Stimulated activated CD8-positive, alpha-beta memory T cell treated with anti-CD3 and anti-CD28 coated beads, Interleukin-4, amount 100 ng/mL, for 4 hours (primary cell): ENCODE results near the gene ELAVL2.

Experiments used
- DNase-seq, 2 donors: peaks; one replicate each; pipeline ENCODE4 v3.0.0-alpha.2; 2020; ENCODE audit warnings: low read depth in 2 of 2, low spot score in 1 of 2

ELAVL2 gene

DNA sequence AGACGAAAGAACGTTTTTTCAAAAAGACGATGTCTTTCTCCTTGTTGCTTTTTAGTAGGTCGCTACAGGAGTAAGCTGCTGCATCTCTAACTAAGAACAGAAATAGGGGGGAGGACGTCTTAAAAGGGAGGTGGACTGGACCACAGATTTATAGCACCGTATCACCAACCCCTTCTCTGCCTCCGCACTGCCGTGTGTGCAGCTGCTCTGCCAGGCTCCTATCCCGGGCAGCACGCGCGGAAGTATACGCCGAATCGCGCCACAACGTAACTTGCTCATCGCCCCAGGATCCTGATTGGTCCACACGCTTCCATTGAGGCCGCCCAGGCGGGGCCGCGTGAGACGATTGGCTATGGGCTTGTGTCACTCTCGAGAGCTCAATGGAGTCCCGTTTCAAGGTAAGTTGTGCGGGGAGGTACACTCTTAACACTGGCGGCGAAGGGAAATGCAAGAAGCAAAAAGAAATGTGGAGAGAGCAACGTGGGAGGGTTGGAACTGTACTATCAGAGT lies at the start of gene ELAVL2:
Gene ELAVL2, minus strand, starts transcription at position 121 of the 510 bp plus-strand sequence. CDS start 64,006 bp downstream, outside the sequence.
- no peak for DNase-seq

DNA sequence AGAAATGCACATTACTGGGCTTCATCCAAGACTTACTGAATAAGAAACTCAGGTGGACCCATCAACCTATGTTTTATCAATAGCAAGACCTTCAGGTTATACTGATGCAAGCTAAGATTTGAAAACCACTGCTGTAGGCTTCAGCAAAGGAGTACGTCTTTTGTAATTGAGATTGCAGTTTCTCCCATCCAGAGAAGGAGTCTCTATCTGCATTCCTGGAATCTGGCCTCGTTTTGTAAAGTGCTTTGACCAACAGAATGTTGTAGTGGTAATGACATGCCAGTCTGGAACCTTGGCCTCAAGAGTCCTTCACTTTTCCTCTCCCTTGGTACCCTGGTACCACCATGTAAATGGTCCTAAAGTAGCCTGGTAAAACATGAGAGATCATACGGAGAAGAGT lies 32.2 kb upstream of the ELAVL2 start:
- no peak for DNase-seq

DNA sequence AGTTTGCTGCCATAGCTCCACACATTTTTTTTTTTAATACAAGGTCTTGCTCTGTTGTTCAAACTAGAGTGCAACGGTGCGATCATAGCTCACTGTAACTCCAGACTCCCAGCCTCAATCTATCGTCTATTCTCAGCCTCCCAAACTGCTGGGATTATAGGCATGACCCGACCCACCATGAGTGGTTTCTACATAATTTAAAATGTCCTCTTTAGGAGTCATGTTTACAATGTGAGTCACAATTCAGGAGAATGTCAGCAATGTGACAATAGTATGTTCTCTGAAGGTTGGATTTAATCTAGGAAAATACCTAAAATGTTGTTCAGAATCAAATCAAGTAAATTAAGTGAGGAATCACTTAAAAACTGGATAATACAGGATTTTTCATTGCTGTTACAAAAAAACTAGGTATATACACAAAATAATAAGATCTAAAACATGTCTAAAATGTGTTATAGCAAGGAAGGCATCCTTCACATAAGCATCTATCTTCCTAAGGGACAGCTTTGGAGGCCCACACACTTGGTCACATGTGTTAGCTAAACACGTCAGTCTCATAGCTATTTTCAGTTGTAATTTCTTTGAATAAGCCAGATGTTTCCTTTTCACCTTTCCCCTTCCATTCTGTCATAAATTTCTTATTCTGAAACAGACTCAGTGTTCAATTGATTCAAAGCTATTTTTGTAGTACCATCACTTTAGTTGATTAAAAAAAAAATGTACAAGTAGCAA lies 30.0 kb upstream of the ELAVL2 start:
- no peak for DNase-seq

DNA sequence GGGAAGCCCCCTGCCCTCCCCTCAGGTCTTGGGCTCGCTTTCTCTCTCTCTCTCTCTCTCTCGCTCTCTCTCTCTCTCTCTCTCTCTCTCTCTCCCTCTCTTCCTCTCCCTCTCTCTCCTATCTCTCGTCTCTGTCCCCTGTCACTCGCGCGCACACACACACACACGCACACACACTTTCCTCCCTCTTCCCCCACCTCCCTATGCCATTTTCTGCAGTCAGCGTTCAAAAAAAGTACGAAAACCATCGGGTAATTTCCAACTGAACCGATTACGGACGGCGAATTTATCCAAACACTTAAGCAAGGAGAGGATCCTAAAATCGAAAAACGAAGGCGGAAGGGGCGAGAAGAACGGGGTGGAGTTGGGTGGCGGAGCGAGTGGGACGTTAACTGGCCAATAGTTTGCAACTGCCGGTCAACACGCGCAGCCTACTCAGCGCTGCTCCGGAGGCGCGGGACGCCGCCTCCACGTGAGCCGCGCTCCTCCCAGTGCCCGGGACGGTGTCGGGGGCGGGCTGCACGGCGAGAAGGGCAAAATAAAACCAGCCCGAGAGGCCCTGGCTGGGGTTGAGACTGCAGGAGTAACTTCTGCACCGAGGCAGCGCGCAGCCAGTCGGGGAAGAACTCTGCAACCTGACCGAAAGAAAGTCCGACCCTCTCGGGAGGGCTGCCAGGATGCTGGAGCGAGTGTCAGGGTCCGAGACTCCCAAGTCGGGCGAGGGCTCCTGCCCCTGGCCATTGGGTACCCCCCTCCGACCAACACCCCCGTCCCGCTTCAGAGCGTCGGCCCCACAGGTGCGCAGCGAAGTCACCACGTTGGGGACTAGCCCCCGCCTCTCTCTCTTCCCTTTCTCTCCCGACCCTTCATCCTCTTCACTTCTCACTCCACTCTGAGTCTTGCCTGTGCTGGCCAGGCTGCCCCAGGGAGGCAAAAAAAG lies 24.9 kb upstream of the ELAVL2 start:
- no peak for DNase-seq

DNA sequence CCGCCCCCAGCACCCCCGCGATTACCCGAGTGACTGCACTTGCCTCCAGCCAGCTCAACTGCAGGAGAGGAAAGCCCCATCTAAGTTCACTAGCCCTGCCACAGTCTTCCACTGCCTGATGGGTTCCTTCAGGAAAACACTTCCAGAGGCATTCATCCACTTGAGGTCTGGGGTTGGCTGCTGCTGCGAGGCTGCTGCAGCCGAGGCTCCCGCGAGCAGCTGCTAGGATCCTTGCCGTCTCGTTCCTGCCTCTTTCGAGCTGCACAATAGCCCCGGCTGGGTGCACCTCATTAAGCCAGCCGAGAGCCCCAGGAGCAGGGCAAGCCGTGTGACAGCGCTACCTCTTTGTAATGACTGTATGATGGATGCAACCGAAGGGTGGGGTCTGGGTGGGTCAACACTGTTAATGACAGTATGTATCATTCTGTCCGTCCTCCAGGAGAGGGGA lies 24.2 kb upstream of the ELAVL2 start:
- no peak for DNase-seq

DNA sequence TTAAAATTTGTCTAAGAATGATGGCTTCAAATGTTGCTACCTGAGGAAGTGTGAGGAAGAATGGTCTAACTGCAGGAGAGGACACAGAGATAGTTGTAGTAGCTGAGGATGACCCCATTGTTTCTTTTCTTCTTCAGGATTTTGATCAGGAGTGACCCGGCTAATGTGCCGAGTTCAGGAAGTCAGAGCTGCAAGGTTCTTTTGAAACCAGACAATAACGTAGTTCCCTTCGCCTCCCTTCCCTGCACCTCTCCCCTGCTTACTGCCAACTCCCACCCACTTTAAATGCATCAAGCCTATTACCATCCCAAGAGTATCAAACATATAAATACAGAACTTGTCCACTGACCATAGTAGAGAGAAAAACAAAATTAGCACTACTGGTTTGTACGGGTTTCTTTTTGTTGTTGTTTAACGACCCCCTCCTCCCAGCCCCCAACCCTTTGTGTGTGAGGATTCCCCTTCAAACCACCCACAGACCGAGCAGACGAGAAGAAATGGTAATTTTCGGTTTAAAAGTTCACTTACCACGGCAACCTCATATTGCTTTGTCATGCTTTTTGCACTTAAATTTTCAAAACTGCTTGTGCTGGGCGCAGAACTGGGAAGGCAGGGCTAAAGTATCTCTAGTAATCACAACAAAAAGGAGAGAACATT lies 23.5 kb upstream of the ELAVL2 start:
- DNase-seq: no peak

DNA sequence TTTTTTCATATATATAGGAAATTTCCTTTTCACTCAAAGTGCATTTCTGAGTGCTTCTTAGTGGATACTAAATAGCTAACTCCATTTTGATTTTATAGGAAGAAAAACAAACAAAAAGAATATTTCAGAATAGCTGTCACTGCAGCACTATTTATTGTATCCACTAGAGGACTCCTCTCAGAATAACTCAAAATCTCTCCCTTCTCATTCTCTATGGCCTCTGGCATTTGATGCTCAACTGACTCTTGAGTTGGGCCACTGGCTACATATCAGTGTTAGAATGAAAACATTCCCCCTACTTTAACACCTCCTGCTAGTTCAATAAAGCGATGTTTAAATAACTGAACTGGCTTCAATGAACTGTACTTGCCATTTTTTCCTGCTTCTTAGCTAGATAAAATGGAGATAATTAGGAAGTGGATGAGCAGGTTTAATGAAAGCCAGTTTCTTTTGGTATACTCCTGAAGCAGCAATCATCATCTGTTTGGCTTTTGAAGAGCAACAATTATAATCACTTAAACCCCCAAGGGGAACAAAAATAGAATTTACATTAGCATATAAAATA lies 16.6 kb upstream of the ELAVL2 start:
- no peak for DNase-seq

DNA sequence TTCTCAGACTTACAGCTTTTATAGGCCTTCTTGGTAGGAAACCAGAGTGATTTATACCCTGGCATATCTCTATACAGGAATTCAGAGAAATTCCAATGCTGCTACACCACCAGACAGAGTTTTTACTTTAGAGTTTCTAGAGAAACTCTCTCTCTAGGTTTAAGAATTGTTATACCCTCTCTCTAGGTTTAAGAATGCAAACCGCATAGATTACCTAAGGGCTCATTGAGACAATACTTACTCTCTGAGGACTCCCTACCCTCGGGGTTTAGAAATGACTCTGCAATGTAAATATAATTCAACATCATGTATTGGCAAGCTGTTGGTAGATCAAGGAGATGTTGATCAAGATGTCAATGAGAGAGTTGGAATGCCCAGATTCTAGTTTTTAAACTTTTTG lies 15.3 kb upstream of the ELAVL2 start:
- DNase-seq: no peak

DNA sequence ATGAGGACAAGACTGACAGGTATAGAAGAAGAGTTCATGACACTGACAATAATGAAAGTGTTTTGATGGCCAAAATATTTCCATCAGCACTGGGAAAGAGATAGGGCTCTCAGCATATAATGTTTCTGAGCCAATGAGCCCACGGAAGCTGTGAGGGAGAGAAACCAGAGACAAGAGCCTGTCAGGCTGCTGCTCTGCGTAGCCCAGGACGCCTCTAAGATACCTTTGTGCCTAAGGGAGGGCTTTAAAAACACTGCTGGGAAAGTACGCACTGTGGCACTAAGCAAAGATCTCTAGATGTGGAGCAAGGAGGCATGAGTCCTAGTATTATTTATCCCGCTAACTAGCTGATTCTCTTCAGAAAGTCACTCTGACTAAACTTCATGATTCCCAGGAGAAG lies 11.0 kb upstream of the ELAVL2 start:
- DNase-seq: no peak

DNA sequence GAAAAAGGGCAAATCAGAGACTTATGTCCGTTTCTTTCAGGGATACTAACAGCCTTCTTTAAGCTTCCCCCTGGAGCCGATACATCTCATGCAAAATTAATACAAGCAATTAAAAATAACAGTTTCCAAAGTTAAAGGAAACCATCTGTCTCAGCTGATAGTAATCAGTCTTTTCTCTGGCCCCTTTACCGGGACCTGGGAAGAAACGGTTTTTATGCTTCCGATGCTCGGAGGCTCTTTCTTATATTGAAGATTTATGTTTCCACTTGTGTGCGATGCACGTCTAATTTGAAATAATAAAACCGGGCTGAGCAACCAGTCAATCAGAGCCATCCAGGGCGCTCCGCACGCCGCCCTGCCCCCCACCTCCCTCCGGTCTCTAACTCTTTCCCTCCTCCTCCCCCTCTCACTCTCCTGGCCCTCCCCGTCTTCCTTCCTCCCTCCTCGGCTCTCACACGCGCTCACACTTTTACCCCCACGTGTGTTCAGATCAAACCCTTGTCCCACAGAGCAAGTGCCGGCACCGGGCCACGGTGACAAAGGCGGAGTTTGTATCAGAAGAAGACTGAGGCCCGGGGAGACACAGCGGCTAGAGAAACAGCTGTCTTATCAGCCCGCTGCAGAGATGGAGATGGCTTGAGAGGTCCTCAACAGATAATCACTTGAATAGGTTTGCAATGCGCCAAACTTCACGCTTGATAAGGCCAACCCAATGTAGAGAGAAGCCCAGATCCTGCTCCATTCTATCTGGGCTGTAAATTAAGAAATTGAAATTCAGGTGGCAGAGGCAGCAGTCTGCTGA lies 5.1 kb upstream of the ELAVL2 start:
- DNase-seq: no peak

DNA sequence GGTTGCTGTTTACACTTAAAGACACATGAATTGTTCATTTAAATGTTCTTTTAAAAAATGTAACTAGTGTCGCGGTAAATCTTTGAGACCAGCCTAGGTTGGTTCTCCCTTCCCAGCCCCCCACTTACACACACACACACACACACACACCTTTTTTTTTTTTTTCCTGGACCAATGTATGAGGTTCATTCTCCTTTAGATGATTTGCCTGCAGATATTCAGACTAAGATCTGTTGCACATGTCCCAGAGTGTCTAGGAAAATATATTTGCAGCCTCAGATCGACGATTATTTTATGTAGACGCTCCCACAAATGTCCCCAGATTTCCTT lies 4.4 kb upstream of the ELAVL2 start:
- DNase-seq: no peak

DNA sequence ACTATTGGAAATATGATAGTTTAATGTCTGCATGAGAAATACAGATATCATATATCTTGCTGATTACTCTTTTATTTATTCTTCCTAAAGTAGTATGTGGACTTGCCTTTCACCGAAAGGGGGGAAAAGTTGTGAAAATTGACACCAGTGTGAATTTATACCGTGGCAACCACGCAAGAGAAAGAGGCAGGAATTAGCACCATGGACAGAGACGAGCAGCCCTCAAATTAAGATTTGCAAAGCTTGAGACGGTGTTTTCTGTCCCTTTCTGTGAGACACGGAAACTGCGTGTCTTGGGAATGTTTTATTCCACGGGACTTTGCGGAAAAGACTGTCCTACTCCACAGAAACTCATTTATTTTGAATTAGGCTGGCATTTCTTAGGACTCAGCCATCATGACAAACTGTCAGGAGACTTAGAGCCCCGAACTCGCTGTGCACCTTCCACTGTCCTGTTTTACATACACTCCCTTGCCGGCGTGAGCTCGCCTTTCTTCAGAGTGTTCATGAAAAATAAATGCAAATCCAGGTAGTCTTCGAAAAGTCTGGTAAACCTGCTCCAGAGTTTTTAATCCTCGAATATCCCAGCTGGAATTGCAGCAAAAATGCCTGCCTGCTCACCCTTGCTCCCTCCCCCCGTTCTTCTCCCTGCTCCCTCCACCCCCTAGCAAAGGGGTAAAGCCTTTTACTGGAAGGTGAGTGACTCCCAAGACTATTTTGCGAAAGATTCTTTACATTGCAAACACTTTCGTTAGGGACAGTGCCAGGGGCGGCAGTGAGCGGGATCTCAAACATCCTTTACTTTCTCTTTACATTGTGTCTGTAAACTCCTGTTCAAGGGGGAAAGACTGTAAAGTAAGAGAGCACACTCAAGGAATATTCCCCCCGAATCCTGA lies 3.8 kb upstream of the ELAVL2 start:
- no peak for DNase-seq

DNA sequence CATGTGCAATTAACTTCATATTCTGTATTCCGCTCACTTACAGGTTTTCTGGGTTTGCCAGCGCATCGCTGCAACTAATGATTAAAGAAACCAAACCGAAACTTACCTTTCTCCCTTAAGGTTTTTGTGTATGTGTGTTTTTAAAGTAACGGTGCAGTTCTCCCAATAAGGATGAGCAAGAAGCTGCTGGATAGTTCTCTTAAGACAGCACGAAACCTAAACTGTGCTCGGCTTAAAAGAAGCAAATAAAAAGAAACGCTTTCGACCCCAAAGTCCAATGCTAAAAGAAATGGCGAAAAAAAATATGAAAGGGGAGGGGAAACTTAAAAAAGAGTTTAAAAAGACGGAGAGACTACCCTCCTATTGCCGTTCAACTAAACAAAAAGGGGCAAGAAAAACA lies 340 bp downstream of the ELAVL2 start:
- no peak for DNase-seq

DNA sequence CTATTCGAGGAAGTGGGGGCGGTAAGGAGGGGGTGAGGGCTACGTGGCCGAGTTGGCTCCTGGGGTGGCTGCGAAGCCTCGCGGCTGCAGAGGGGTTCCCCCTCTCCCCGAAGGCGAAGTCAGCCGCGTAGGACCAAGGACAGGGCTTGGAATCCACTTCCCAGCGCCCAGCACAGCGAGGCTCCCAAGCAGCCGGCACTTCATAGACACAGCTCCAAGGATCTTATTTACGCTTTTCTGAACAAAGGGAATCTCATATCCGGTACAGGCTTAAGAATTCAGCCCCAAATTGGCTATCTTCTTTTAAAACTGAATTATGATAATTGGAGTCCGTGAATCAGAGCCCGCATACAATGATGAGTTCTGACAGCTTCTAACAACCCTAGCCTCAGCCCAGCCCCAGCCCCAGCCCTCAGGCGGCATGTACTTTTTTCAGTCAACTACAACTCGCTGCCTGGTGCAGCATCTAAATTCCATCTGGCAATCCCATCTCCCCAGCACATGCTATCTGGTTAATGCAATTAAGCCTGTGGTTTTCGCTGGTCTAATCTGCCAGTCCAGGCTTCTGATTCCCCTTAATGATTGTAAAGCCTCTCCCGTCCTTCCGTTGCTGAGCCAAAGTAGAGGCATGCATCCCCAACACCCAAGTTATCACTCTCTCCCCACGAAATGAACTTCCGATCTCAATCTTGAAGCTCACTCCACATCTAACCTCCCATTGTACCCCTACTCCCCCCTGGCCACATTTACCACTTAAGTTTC lies 1.0 kb downstream of the ELAVL2 start:
- DNase-seq: no peak

DNA sequence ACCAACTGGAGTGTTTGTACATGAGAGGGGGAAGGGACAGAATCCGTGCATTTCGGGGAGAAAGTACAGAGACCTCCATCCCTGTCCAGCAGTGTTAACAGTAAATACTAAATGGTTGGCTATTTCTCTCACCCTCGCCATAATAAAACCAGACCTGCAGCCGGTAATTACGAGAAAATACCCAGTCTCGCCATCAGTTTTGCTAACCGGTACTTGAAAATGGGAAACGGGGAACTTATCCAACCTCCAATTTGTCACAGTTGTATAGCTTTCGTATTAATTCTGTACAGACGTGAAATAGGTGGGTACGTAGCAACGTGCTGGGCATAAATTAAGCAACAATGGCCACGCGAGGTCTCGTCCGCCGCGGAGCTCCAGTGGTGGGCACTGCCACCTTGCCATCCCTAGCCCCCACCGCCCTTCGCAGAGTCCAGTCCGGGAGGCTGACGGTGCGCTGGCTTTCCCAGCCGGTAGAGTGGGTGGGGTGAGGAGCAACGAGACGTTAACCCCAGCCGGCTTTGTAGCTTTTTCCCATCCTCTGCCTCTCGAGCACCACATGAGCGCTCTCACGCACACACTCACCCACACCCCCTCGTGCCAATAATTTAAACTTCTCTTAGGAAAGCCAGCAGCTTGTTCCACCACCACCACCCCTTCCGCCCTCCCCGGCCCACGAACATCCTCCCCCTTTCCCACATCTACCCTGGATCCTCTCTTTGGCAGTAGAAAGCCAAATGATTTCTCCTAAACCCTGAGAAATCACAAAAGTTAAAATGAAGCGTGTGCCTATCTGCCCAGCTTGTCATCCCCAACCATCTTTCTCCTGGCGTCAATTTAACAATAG lies 1.8 kb downstream of the ELAVL2 start:
- no peak for DNase-seq

DNA sequence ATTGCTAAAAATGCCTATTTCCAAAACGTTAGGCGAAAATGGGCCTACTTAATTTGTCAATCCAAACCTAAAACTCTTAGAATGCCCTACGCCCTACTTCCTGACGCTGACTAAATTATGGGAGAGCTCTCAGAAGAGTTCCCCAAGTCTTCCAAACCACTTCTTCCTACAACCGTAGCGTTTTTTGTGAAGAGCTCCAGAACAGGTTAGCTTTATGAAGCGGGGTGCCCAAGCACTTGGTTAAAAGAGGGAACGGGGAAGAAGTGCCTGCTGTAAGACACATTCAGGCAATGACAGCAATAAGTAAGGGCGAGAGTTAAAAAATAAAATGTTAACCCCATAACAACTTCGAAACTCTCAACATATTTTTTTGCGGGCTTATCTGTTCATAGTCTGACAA lies 2.8 kb downstream of the ELAVL2 start:
- no peak for DNase-seq

DNA sequence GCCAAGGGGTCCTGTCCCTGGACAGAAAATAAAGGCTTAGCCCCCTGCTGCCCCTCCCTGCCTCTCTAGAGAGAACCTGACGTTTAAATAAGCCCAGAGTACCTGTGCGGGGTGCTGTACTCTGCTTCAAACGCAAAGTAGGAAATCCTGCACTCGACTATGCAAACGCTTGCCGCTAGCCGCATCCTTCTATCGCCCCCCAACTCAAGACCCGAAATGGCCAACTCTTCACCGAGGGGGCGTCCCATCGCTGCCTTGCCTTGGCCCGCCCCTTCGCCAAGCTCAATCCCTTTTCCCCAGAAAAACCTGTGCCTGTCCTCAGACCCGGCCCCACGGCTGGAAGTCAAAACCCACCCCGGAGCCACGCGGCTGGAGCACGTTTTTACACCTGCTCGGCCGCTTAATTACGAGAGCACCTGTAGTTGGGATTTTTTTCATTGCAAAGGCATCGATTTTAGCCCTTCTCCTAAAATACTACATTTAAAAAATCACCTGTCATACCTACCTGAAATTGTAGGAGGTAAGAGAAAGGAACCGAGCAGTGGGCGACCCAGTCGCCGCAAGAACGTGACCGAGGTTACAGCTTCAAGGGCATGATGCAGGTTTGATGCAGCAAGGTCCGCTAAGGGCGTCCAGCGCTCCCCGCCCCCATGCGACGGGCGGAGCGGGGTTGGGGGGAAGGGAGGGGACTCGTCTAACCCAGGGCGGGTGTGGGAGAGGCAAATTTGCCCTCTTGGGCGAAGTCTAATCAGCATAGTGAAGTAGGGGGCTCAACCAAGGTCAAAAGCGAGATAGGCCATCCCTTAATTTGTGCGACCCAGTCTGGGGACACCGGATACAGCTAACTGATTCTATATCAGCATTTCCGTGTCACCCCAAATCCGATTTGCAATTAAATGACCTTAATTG lies 3.5 kb downstream of the ELAVL2 start:
- DNase-seq: no peak
